Stimulated activated CD8-positive, alpha-beta memory T cell treated with anti-CD3 and anti-CD28 coated beads, Interleukin-12 subunit alpha, Interleukin-12 subunit beta, amount 100 ng/mL, for 24 hours (primary cell): Measurements from ENCODE around the gene IRX4.

Experiments used
- DNase-seq: peaks from one replicate; pipeline ENCODE4 v3.0.0-alpha.2; 2020; ENCODE audit errors: extremely low read depth

Gene IRX4

DNA sequence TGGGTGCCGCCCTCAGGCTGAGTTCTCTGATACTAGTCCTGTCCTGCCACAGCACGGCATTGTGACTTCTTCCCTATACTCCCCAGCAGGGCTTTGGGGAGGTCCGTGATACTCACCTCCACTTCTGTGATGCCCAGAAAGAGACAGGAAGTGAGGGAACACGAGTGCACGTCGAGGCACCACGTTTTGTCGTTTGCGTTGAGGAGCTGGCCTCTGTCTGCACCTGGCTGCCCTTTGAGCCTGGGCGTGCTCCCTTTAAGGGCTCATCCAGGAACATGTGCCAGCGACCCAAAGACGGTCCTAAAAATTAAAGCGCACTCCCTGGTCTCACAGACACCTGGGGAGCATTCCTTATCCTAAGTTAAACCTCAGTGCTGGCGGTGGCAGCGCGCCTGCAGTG, 8.7 kb upstream of the IRX4 start:
- DNase-seq: no peak

DNA sequence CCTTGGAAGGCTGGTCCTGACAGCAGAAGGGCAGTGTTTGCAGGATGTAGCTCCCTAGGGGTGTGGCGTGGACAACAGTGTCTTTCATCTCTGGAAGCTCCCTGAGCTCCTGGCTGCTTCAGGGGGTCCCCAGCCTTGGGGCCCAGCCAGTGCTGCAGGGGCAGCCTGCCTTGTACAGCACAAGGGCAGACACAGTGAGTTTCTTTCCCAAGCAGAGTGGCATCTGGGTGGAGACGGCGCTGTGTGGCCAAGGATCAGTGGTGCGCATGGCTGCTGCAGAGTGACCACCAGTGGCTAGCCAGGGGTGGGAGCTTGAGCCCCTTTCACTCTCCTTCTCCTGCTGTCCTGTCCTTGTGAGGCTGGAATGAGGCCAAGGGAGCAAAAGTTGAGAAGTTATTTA, 7.6 kb upstream of the IRX4 start:
- DNase-seq: no peak

- no peak for DNase-seq
Measured at GRCh38 chr5:1889321-1890065, 6.8 kb upstream of the IRX4 start.

DNA sequence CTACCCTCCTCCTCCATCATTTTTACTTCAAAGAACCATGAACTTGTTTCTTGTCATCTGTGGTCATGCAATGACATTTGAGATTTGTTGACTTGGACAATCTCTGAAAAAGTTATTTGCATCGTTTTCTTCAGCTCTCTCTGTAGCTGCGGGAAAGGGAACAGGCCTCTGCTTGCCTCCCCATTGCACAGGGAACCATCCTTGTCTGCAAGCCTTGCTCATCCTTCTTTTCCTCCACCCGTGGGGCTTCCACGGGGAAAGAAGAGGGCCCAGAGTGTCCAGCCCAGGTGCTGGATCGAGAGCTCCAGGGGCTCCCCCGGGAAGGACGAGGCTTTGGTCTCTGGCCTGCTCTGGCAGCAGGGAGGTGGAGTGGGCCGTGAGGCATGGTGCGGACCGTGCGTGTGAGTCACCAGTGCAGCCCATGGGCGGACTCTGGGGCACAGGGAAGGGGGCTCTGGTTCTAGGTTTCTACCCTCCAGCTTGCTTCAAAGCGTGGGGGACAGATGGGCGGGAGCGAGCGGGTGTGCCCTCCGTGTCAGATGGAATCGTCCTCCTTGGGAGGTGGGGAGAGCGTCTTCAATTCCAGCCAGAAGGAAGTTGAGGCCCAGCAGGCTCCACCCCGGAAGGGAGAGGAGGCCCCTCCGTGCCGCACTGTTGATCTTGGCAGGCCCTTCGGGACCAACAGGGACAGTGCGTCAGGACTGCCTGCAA, 6.0 kb upstream of the IRX4 start:
- no peak for DNase-seq

- DNase-seq: no peak
Measured at GRCh38 chr5:1887588-1888360, 5.0 kb upstream of the IRX4 start.

- no peak for DNase-seq
Measured at GRCh38 chr5:1886846-1887587, 4.3 kb upstream of the IRX4 start.

GRCh38 chr5:1885868-1886845, 3.4 kb upstream of the IRX4 start:
- DNase-seq: no peak

DNA sequence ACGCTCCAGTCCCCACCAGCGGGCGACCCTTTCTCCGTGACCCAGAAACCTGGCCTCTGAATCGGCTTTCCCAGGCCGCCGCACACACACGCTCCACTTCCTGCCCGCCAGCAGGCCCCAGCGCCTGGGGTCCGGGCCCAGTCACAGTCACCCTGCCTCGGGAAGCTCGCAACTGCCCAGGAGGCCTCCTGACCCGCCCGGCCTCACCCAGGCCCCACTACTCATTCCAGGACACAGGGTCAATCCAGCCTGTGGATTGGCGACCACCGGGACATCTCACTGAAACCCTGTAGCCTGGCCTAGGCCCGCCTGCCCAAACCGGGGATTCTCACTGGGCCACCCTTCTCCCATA, 2.7 kb upstream of the IRX4 start:
- no peak for DNase-seq

GRCh38 chr5:1884678-1885403, 2.1 kb upstream of the IRX4 start:
- no peak for DNase-seq

DNA sequence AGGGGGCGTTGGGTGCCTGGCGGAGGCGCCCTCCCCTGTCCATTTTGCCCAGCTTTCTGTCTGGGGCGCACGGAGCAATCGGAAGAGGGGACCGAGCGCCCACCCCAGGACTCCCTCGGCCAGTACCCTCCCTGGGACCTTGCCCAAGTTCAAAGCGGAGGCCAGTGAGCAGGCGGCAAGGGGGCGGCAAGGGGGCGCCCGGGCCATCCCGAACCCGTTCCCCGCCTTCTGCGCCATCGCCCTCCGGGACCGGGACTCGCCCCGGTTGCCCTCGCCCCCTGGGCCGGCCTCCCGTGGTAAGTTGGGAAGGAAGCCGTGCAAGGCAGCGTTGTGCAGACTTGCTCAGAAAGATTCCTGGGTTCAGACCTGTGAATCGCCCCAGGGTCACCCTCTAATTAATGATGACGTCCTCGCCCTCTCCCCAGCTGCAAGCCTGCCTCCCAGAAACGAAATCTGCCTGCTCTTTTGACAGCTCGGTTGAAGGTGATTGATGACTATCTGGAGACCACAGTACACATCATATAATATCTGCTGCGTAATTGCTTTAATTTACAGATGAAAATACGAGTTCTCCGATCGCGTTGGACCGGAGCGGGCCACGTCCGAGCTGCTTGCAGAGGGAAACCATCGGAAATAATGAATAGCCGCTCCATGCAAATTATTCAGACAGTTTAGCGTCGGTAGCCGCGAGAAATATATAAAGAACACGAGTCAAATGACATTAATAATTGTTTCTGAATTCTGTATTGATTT, 1.4 kb upstream of the IRX4 start:
- DNase-seq: no peak

- DNase-seq: no peak
Measured at GRCh38 chr5:1883120-1883924, 597 bp upstream of the IRX4 start.

- no peak for DNase-seq
Measured at GRCh38 chr5:1881731-1882336, 891 bp downstream of the IRX4 start.

- no peak for DNase-seq
Measured at GRCh38 chr5:1881098-1881572, 1.6 kb downstream of the IRX4 start.

DNA sequence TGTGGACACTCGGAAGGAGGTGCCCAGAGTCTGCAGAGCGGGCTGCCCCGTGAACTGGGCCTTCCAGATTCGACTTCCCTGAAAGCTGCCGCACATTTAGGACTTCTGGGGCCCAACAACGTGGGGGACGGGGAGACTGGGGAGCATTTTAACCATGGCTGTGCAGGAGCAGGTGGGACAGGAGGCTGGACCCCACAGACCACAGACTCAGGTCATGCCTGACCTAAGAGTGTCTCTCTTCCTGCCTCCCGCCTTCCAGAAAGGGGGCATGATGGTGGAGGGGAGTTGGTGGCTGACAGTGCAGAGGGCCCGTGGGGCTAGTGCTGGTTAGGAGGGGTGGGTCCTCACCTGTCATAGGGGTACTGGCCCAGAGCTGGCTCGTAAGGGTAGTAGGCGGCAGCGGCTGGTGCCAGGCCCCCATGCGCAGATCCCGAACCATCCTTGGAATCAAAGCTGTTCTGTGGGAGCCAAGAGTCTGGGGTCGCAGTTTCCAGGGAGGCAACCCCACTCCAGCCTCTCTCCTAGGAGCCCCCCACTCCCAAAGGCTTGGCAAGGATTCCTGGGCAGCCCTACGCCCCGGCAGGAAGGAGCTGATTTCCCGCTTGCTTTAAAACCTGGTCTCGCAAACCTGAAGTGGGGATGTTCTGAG, 2.2 kb downstream of the IRX4 start:
- DNase-seq: no peak

GRCh38 chr5:1879292-1880263, 3.1 kb downstream of the IRX4 start:
- DNase-seq: no peak
